SH-SY5Y (cell line): ENCODE measurements around the gene UPF3A.

Experiments
- GATA2 ChIP-seq: IDR thresholded peaks from 2 replicates; pipeline ENCODE4 v1.6.1; 2011; ENCODE audit warnings: mild to moderate bottlenecking, low read depth, low read length
- GATA3 ChIP-seq: IDR thresholded peaks from 2 replicates; pipeline ENCODE4 v1.6.1; 2011; ENCODE audit warnings: low read depth, mild to moderate bottlenecking, low read length, moderate library complexity

DNA sequence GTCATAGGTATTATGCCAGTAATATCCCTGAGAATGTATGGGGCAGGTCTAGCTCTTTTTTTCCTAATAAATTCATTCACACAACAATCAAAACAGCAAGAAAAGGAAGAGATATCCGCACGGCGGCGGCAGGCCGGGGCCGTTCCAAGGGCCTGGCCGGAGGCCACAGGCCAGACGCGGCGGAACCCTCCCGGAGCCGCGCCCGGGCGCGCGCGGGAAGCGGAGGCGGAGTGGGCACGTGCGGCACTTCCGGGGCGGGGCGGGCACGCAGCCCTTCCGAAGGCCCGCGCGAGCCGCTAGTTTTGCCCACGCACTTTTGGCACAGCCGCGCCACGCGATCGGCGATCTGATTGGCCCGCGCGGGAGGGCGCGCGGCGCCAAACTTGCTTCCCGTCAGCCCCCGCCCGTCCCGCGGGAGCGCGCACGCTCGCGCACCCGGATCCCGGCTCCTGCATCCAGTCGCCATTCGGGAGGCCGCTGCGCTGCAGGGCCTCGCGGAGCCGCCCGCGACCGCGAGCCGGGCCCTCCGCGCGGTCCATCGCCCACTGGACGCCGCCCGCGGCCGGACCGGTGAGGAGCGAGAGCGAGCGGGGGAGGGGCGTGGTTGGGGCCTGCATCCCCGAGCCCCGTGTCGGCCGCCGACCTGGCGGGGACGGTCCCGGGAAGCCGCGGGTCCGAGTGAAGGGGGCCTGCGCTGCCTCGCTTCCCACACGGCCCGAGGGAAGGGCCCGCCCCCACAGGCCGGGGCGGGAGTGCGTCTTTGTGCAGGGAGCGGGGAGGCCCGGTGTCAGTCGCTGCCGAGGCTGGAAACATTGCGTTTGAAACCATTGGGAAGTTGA is 32.9 kb downstream of the UPF3A start, which contains the start of gene CHAMP1:
- TF ChIP-seq GATA2 = peak; percentile 38; the same call in 1 of the 2 replicates
- TF ChIP-seq GATA3 = no peak
